ENCODE measurements around the gene EFHC1.

The EFHC1 gene

GRCh38 chr6:52543729-52544601 lies 123.8 kb downstream of the EFHC1 start:
- no peak for DNase-seq

GRCh38 chr6:52544602-52545405 lies 124.7 kb downstream of the EFHC1 start:
- DNase-seq, result no peak

GRCh38 chr6:52545406-52546119 lies 125.4 kb downstream of the EFHC1 start:
- no peak for DNase-seq

GRCh38 chr6:52546192-52546591 lies 126.0 kb downstream of the EFHC1 start:
- DNase-seq, result no peak

- DNase-seq, result no peak
Observed at GRCh38 chr6:52546678-52547077, 126.5 kb downstream of the EFHC1 start.

GRCh38 chr6:52547647-52548352 lies 127.7 kb downstream of the EFHC1 start:
- DNase-seq, result no peak

- no peak for DNase-seq
Observed at GRCh38 chr6:52548353-52548713, 128.2 kb downstream of the EFHC1 start.

GRCh38 chr6:52548999-52549398 lies 128.9 kb downstream of the EFHC1 start:
- no peak for DNase-seq

GRCh38 chr6:52549428-52549827 lies 129.3 kb downstream of the EFHC1 start:
- no peak for DNase-seq

- DNase-seq, result no peak
Observed at GRCh38 chr6:52550014-52550575, 130.0 kb downstream of the EFHC1 start.

- no peak for DNase-seq
Observed at GRCh38 chr6:52550870-52551269, 130.7 kb downstream of the EFHC1 start.

GRCh38 chr6:52551483-52552277 lies 131.5 kb downstream of the EFHC1 start:
- no peak for DNase-seq

GRCh38 chr6:52552278-52552643 lies 132.1 kb downstream of the EFHC1 start:
- no peak for DNase-seq

- DNase-seq, result no peak
Observed at GRCh38 chr6:52553158-52553557, 133.0 kb downstream of the EFHC1 start.

GRCh38 chr6:52553719-52554118 lies 133.6 kb downstream of the EFHC1 start:
- no peak for DNase-seq

GRCh38 chr6:52554684-52555280 lies 134.6 kb downstream of the EFHC1 start:
- DNase-seq, result no peak

- no peak for DNase-seq
Observed at GRCh38 chr6:52555518-52556233, 135.5 kb downstream of the EFHC1 start.

GRCh38 chr6:52557389-52558265 lies 137.5 kb downstream of the EFHC1 start:
- peak; percentile 44 for DNase-seq

- DNase-seq, result no peak
Observed at GRCh38 chr6:52558266-52559000, 138.3 kb downstream of the EFHC1 start.
